A673 (cell line): Measurements from ENCODE around the gene CTSZ. TPM values are rescaled to one million over a fixed set of nuclear protein-coding genes. Genes with fewer than 3 reads are reported as not detected.
"Not testable (repeated sequence)": the region's sequence is repeated elsewhere in the genome, so short reads cannot be mapped to it uniquely, and the experiment has no call there.

Experiments used
- BruUV-seq: library from RNA; stranded (reverse); fragments of 400-500 nt; replicated peaks from 2 replicates; lab custom pipeline; 2021; lab: Mats Ljungman, UMichigan
- CTCF ChIA-PET: fragments of 300-600 bp; sonication (Branson Sonifier 250); formaldehyde crosslinking; loops from one replicate; lab custom pipeline; 2022; ENCODE audit warnings: antibody characterized with exemption; lab: Charles Lee
- POLR2A ChIA-PET: fragments of 300-600 bp; sonication (Branson Sonifier 250); formaldehyde crosslinking; loops from one replicate; lab custom pipeline; 2022; ENCODE audit warnings: antibody characterized with exemption; ENCODE audit not compliant: low non-redundant PET; lab: Charles Lee
- DNase-seq: peaks from one replicate; pipeline ENCODE4 v3.0.0-alpha.2; 2015; ENCODE audit warnings: low spot score
- H3K27ac ChIP-seq: fragments of 200-600 bp; sonication (generic); 2 replicates; pipeline ENCODE4 v1.5.1; 2016; ENCODE audit warnings: mixed run types, low read depth, mild to moderate bottlenecking, mixed read lengths, antibody characterized with exemption, low read length; ENCODE audit not compliant: poor library complexity, severe bottlenecking
- H3K27me3 ChIP-seq: fragments of 200-600 bp; sonication (generic); replicated peaks from 2 replicates; pipeline ENCODE4 v1.6.1; 2017; ENCODE audit warnings: mixed run types, low read depth, mild to moderate bottlenecking, mixed read lengths, antibody characterized with exemption, low read length; ENCODE audit not compliant: insufficient read depth, poor library complexity
- H3K36me3 ChIP-seq: fragments of 200-600 bp; sonication (generic); 2 replicates; pipeline ENCODE4 v1.6.1; 2016; ENCODE audit warnings: mixed run types, mild to moderate bottlenecking, mixed read lengths, antibody characterized with exemption, low read length; ENCODE audit not compliant: insufficient read depth, poor library complexity, severe bottlenecking
- H3K4me1 ChIP-seq: fragments of 200-600 bp; sonication (generic); 2 replicates; pipeline ENCODE4 v1.6.1; 2017; ENCODE audit warnings: mixed run types, mild to moderate bottlenecking, mixed read lengths, antibody characterized with exemption, low read length; ENCODE audit not compliant: insufficient read depth, poor library complexity, severe bottlenecking
- H3K4me3 ChIP-seq: fragments of 200-600 bp; sonication (generic); 2 replicates; pipeline ENCODE4 v1.5.1; 2016; ENCODE audit warnings: low read depth, mixed run types, mild to moderate bottlenecking, mixed read lengths, low read length; ENCODE audit not compliant: poor library complexity, severe bottlenecking
- H3K9me3 ChIP-seq: fragments of 200-600 bp; sonication (generic); 2 replicates; pipeline ENCODE4 v1.6.1; 2016; ENCODE audit warnings: mixed run types, low read depth, mild to moderate bottlenecking, mixed read lengths, antibody characterized with exemption, low read length; ENCODE audit not compliant: poor library complexity, severe bottlenecking
- EZH2 ChIP-seq: fragments of 200-600 bp; sonication (generic); IDR thresholded peaks from 2 replicates; pipeline ENCODE4 v1.6.1; 2017; ENCODE audit warnings: borderline replicate concordance, low read depth, mild to moderate bottlenecking, mixed read lengths, antibody characterized with exemption, low read length; ENCODE audit not compliant: poor library complexity, severe bottlenecking
- intact Hi-C: fragments of 100-400 bp; cut with micrococcal nuclease; formaldehyde crosslinking; loops from one replicate; pipeline ENCODE4 v1.10.0; 2022; ENCODE audit not compliant: unreplicated experiment
- total RNA-seq: library from RNA; stranded (reverse); gene quantifications from 2 replicates; pipeline ENCODE4 v1.2.3, GENCODE V29; 2021
- TF ChIP-seq, protein P1 (sequence below): fragments of 300-800, 200-600 bp; sonication (generic); conservative IDR thresholded peaks from 2 replicates; pipeline ENCODE4 v1.5.1; 2017; ENCODE audit warnings: low read depth, mild to moderate bottlenecking, antibody characterized with exemption, low read length, moderate library complexity, mixed read lengths

The CTSZ gene
- total RNA-seq, 1 experiment from 2014 or later, result 1.2 TPM

GRCh38 chr20:59013031-59013951, 6.2 kb upstream of the CTSZ start:
- BruUV-seq, result no TSS peak
- no peak for DNase-seq
- POLR2A ChIA-PET, result no interaction called here
- Histone ChIP-seq H3K9me3 (no peaks in the 10 kb centered on the region), H3K27ac (no peak overlapping the region), H3K4me1 (no peaks in the 10 kb centered on the region), H3K4me3 (no peak overlapping the region), H3K27me3 (no peaks in the 10 kb centered on the region), H3K36me3 (no peaks in the 10 kb centered on the region)
- TF ChIP-seq EZH2, result no peak
- TF ChIP-seq, protein P1, sequence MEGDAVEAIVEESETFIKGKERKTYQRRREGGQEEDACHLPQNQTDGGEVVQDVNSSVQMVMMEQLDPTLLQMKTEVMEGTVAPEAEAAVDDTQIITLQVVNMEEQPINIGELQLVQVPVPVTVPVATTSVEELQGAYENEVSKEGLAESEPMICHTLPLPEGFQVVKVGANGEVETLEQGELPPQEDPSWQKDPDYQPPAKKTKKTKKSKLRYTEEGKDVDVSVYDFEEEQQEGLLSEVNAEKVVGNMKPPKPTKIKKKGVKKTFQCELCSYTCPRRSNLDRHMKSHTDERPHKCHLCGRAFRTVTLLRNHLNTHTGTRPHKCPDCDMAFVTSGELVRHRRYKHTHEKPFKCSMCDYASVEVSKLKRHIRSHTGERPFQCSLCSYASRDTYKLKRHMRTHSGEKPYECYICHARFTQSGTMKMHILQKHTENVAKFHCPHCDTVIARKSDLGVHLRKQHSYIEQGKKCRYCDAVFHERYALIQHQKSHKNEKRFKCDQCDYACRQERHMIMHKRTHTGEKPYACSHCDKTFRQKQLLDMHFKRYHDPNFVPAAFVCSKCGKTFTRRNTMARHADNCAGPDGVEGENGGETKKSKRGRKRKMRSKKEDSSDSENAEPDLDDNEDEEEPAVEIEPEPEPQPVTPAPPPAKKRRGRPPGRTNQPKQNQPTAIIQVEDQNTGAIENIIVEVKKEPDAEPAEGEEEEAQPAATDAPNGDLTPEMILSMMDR, result no peak
- CTCF ChIA-PET, result no interaction called here
- intact Hi-C loops, result no loop called here

- H3K4me3 ChIP-seq, H3K27me3 ChIP-seq, POLR2A ChIA-PET, BruUV-seq, intact Hi-C loops, H3K27ac ChIP-seq, H3K9me3 ChIP-seq, H3K36me3 ChIP-seq, CTCF ChIA-PET, H3K4me1 ChIP-seq, DNase-seq: not testable (repeated sequence)
Measured at GRCh38 chr20:59011874-59012157, 4.8 kb upstream of the CTSZ start.

DNA sequence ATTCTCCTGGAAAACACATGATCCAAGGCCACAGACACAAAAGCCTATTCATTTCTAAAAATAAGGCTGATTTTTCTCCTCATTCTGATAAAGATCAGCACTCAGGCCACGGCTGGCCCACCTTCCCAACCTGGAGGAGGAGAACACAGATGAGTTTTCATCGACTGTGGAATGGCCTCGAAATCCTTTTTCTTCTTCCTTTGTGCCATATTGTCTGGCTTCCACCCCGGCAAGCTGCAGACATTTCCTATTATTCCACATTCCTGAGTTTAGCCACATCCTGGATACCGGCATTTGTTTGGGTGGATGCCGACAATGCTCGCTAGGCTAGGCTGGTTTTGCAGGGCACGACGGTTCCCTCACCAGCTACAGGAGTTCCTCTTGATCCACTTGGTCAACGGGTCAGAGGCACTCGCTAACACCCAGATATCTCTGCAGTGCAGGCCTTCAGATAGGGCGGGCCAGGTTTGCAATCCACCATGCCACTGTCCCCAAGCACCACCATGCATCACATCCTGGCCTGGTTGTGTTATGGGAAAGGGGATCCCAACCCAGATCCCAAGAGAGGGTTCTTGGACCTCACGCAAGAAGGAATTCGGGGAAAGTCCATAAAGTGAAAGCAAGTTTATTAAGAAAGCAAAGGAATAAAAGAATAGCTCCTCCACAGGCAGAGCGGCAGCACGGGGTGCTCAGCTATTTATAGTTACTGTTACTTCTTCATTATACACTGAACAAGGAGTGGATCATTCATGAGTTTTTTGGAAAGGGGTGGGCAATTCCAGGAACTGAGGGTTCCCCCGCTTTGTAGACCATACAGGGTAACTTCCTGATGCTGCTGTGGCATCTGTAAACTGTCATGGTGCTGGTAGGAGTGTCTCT, 4.2 kb upstream of the CTSZ start:
- CTCF ChIA-PET, result no interaction called here
- no peaks in the 10 kb centered on the region for H3K4me1 ChIP-seq

More for the DNA sequence above, 4.2 kb upstream of the CTSZ start:
- Histone ChIP-seq H3K36me3 (no peaks in the 10 kb centered on the region), H3K9me3 (no peaks in the 10 kb centered on the region), H3K27ac (no peak overlapping the region), H3K27me3 (no peaks in the 10 kb centered on the region), H3K4me3 (no peak overlapping the region)
- intact Hi-C loops, result no loop called here
- POLR2A ChIA-PET, result no interaction called here
- DNase-seq, result no peak
- no TSS peak for BruUV-seq
- TF ChIP-seq EZH2, result no peak
- TF ChIP-seq, protein P1, result no peak
